GM21367 (cell line): Measurements from ENCODE around the gene ZNF672.
"Not testable (repeated sequence)": the region's sequence is repeated elsewhere in the genome, so short reads cannot be mapped to it uniquely, and the experiment has no call there.

Experiments used
- ATAC-seq: cut with Tn5 transposase; IDR thresholded peaks from one replicate; pipeline ENCODE4 v1.9.1; 2021; ENCODE audit not compliant: unreplicated experiment

ZNF672 gene

GRCh38 chr1:248812736-248813425 is 25.1 kb upstream of the ZNF672 start:
- no peak for ATAC-seq

GRCh38 chr1:248813546-248813945 is 24.5 kb upstream of the ZNF672 start:
- no peak for ATAC-seq

DNA sequence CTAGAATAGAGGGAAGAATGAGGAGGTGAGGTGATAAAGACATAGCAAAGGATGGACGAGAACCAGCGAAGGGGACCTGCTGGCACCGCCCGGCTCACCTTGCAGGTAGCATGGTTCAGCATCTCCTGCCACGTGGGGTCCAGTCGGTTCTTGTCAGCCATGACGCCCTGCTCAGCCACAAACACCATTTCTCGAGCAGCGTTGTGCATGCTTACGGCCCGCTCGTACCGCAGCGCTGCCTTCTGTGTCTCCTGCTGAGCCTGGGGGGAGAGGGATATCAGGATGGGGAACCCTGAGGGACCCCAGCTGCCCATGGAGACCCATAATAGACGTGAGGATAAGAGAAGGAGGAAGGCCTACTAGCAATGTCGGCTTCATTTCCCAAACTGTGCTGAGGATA is 23.7 kb upstream of the ZNF672 start:
- ATAC-seq, result no peak

- no peak for ATAC-seq
Measured at GRCh38 chr1:248815407-248816034, 22.5 kb upstream of the ZNF672 start.

DNA sequence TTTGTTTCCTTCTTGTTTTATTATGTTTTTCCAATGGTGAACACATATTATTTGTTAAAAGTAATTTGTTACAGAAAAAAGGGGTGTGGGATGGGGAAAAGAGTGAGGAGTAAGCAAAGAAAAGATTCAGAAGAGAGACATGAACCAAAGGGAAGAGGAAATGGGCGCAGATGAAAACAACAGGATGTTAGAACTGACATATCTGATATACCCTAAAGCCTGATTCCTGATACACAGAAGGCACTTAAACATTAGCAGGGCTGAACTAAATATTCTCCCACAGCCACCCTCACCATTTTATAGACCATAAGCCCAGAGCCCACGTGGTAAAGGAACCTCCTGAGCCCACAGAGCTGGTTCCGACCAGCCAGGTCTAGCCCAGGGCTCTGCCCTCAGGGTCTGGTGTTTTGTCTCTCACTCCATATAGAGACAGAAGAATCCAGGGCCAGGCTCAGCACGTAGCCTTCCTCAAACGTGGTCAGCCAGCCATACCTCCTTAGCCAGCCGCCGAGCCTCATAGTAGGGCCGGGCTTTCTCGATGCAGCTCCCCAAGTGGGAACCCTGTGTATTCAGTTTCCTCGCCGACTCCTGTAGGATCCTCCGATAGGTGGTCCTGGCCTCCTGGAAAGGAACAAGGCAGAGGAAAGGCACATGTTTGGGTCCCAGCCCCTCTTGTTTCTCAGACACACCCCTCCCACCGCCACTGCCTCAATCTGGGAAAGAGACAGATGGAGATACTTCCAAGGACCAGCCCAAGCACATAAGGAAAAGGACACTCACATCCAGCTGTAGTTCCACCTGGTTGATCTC is 21.8 kb upstream of the ZNF672 start:
- no peak for ATAC-seq

DNA sequence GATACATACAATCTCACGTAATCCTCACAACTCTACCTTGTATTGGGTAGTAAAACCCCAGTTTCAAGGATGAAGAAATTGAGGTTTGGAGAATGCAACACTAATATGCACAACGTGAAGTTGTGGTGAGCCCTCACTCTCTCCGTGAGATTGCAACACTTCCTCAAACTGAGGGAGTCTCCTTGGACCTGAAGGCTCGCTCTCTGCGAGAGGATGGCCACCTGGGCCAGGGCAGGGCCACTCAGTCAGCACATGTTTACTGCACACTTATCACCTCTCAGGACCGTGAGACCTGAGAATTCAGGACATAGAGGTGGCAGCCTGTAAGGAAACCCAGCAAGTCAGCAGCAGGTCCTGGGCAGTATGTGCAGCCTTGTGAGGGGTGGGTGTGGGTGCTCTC is 21.0 kb upstream of the ZNF672 start:
- ATAC-seq, result no peak

DNA sequence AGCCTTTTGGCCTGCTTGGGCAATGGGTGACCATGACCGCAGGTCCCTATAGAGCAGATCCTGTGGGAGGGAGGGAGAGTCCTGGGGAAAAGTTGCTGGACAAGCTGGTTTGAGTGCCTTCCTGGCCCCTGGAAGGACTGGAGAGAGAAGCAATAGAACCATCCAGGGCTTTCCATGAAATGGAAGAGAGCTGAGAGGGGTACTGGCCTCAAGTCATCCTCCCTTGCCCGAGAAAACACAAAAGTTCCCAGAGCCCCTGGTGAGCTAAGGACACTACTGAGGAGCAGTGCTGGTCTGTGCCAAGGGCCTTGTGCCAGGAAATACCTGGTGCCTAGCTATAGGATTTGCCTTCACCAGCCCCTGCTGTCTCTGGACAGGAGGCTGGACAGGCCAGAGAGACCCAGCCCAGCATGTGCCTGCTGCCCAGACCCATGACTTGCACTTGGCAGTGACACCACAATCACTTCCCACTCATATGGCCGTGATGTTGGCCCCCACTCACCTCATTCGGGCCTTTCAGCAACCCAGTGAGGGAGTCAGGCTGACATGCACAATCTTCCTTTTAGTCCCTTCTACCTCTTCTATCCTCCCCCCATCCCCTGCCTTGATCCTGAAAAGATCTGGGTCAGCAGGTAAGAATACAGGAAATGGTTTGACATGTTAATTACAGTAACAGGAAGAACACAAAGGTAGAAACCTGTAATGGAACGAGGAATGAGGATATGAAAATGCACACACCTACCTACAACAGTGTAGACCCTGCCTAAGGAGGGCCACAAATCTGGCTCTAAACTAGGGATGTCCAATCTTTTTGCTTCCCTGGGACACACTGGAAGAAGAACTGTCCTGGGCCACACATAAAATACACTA is 19.3 kb upstream of the ZNF672 start:
- ATAC-seq, result no peak

GRCh38 chr1:248820041-248820585 is 17.9 kb upstream of the ZNF672 start:
- no peak for ATAC-seq

GRCh38 chr1:248821101-248821500 is 16.9 kb upstream of the ZNF672 start:
- no peak for ATAC-seq

DNA sequence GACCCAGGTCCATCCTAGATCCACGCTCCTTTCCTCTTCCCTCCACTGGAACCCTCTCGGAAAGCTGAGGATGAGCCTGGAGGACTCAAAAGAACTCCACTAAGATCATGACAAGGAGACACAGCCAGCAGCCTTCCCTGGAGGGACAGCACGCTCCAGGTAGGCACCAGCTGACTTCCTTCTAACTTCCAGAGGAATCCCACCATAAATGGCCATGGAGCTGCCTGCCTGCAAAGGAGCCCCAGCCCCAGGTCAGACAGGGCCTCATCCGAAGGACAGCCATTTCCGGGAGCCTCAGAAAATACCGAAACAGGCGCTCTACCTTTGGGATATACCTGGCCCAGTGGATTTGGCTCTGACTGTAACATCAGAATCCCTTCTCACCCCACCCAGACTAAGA is 16.4 kb upstream of the ZNF672 start:
- no peak for ATAC-seq

DNA sequence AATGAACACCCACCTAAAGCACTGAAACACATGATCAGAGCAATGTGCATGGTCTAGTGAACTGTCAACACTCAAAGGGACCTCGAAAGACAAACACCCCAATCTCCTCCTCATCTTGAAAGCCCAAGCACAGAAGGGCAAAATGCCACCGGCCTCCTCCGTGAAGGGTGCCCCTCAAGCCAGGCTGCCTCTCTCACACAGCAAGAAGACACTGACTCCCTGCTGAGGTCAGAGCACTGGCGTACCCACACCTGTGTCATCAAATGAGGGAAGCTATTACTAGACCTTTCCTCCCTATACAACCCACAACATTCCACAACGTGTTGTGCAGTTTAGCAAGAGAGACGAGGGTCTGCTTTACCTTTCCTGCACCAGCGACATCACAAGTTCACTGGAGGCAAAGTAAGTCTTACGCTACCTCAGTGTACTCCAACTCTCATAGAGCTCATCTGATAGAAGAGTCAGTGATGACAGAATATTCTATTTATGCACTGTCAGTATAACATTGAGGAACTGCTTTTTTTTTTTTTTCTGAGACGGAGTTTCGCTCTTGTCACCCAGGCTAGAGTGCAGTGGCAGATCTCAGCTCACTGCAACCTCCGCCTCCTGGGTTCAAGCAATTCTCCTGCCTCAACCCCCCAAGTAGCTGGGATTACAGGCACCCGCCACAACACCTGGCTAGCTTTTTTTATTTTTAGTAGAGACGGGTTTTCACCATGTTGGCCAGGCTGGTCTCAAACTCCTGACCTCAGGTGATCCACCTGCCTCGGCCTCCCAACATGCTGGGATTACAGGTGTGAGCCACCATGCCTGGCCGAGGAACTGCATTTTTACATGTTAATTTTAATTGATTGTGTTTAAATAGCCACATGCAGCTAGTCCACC is 15.6 kb upstream of the ZNF672 start:
- no peak for ATAC-seq

GRCh38 chr1:248823517-248824001 is 14.5 kb upstream of the ZNF672 start:
- ATAC-seq, result no peak

- no peak for ATAC-seq
Measured at GRCh38 chr1:248824301-248824700, 13.7 kb upstream of the ZNF672 start.

GRCh38 chr1:248824701-248825100 is 13.3 kb upstream of the ZNF672 start:
- ATAC-seq, result no peak

DNA sequence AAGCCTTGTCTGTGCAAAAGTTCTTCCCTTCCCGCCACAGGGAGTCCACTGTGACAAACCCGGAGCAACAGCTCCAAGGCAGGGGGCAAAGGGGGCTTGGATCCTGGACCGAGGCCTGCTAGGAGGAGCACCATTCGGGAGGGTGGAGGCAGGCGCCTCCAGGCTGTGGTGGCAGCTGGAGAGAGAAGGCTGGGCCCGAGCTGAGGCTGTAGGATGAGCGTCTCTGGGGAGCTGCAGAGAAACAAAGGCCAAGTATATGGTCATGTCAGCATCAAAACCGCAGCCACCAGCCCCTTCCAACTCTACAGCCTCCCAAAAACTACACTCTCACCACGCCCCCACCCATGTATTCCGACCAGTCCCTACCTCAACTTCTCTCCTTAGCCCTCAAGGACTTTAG is 12.9 kb upstream of the ZNF672 start:
- no peak for ATAC-seq

- peak; percentile 12 for ATAC-seq
Measured at GRCh38 chr1:248825573-248825908, 12.5 kb upstream of the ZNF672 start.

- peak; percentile 91 for ATAC-seq
Measured at GRCh38 chr1:248825909-248826760, 11.9 kb upstream of the ZNF672 start, which contains the start of gene SH3BP5L. TSS of gene SH3BP5L (minus strand) at chr1:248825915. CDS start at chr1:248824935, 980 bp downstream.

DNA sequence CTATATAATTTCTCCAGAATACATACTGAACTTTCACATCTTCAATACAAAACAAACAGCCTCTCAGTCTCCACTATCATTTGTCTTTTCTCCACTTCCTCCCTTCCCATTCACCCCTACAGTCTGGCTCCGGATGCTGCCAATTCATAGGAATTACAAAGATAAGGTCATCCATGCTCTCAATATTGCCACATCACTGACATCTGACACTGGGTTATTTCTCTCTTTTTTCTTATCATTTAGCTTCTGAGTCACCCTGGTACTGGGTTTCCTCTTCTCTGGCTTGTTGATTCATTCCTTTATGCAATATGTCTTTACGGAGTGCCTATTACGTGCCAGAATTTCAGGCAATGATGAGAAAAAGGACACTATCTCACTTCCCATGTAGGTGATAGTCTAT is 9.2 kb upstream of the ZNF672 start:
- ATAC-seq, result no peak

- ATAC-seq, result not testable (repeated sequence)
Measured at GRCh38 chr1:248830718-248831017, 7.4 kb upstream of the ZNF672 start.
